ENCODE results near the gene SAMD4B. TPM values are rescaled to one million over a fixed set of nuclear protein-coding genes. Genes with fewer than 3 reads are reported as not detected.

Gene SAMD4B
- total and polyA plus RNA-seq, 2 of the 8 experiments (the other 6 are each of a cell fraction or from before 2014, with no cell fraction given) = 137 to 158 TPM

GRCh38 chr19:39372941-39373340, 30.7 kb downstream of the SAMD4B start (continued):
- TF ChIP-seq, protein P1, sequence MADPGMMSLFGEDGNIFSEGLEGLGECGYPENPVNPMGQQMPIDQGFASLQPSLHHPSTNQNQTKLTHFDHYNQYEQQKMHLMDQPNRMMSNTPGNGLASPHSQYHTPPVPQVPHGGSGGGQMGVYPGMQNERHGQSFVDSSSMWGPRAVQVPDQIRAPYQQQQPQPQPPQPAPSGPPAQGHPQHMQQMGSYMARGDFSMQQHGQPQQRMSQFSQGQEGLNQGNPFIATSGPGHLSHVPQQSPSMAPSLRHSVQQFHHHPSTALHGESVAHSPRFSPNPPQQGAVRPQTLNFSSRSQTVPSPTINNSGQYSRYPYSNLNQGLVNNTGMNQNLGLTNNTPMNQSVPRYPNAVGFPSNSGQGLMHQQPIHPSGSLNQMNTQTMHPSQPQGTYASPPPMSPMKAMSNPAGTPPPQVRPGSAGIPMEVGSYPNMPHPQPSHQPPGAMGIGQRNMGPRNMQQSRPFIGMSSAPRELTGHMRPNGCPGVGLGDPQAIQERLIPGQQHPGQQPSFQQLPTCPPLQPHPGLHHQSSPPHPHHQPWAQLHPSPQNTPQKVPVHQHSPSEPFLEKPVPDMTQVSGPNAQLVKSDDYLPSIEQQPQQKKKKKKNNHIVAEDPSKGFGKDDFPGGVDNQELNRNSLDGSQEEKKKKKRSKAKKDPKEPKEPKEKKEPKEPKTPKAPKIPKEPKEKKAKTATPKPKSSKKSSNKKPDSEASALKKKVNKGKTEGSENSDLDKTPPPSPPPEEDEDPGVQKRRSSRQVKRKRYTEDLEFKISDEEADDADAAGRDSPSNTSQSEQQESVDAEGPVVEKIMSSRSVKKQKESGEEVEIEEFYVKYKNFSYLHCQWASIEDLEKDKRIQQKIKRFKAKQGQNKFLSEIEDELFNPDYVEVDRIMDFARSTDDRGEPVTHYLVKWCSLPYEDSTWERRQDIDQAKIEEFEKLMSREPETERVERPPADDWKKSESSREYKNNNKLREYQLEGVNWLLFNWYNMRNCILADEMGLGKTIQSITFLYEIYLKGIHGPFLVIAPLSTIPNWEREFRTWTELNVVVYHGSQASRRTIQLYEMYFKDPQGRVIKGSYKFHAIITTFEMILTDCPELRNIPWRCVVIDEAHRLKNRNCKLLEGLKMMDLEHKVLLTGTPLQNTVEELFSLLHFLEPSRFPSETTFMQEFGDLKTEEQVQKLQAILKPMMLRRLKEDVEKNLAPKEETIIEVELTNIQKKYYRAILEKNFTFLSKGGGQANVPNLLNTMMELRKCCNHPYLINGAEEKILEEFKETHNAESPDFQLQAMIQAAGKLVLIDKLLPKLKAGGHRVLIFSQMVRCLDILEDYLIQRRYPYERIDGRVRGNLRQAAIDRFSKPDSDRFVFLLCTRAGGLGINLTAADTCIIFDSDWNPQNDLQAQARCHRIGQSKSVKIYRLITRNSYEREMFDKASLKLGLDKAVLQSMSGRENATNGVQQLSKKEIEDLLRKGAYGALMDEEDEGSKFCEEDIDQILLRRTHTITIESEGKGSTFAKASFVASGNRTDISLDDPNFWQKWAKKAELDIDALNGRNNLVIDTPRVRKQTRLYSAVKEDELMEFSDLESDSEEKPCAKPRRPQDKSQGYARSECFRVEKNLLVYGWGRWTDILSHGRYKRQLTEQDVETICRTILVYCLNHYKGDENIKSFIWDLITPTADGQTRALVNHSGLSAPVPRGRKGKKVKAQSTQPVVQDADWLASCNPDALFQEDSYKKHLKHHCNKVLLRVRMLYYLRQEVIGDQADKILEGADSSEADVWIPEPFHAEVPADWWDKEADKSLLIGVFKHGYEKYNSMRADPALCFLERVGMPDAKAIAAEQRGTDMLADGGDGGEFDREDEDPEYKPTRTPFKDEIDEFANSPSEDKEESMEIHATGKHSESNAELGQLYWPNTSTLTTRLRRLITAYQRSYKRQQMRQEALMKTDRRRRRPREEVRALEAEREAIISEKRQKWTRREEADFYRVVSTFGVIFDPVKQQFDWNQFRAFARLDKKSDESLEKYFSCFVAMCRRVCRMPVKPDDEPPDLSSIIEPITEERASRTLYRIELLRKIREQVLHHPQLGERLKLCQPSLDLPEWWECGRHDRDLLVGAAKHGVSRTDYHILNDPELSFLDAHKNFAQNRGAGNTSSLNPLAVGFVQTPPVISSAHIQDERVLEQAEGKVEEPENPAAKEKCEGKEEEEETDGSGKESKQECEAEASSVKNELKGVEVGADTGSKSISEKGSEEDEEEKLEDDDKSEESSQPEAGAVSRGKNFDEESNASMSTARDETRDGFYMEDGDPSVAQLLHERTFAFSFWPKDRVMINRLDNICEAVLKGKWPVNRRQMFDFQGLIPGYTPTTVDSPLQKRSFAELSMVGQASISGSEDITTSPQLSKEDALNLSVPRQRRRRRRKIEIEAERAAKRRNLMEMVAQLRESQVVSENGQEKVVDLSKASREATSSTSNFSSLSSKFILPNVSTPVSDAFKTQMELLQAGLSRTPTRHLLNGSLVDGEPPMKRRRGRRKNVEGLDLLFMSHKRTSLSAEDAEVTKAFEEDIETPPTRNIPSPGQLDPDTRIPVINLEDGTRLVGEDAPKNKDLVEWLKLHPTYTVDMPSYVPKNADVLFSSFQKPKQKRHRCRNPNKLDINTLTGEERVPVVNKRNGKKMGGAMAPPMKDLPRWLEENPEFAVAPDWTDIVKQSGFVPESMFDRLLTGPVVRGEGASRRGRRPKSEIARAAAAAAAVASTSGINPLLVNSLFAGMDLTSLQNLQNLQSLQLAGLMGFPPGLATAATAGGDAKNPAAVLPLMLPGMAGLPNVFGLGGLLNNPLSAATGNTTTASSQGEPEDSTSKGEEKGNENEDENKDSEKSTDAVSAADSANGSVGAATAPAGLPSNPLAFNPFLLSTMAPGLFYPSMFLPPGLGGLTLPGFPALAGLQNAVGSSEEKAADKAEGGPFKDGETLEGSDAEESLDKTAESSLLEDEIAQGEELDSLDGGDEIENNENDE (IDR thresholded peaks at IDR 0.05; ENCODE audit: insufficient replicate concordance, low read length) = no peak
- TF ChIP-seq HDAC6 (IDR thresholded peaks at IDR 0.05; ENCODE audit: low read depth, low read length) (no peak), CEBPB (IDR thresholded peaks at IDR 0.05; ENCODE audit: low read depth, low read length) (no peak), POU5F1 (IDR thresholded peaks at IDR 0.05; ENCODE audit: low read depth, low read length) (no peak)

Measured in H1 (cell line).